ENCODE measurements around the gene INSIG1.

Gene INSIG1

GRCh38 chr7:155287284-155287935, 10.3 kb upstream of the INSIG1 start:
- Mint-ChIP-seq H3K4me3 (no peak overlapping the region), H3K4me1 (peaks cover 68% of the 10 kb centered on the region), H3K27me3 (peaks cover 9% of the 10 kb centered on the region), H3K27ac (no peak overlapping the region), H3K9me3 (no peaks in the 10 kb centered on the region)
- ATAC-seq (no peak), DNase-seq (no peak)

GRCh38 chr7:155288055-155288454, 9.6 kb upstream of the INSIG1 start:
- H3K4me1 Mint-ChIP-seq, result peaks cover 69% of the 10 kb centered on the region
- H3K4me3 Mint-ChIP-seq, result no peak overlapping the region
- peaks cover 14% of the 10 kb centered on the region for H3K27me3 Mint-ChIP-seq
- ATAC-seq, result no peak
- H3K9me3 Mint-ChIP-seq, result no peaks in the 10 kb centered on the region
- peak overlapping the region in 1 of 2 donors; percentile 31 for H3K27ac Mint-ChIP-seq
- no peak for DNase-seq

GRCh38 chr7:155289107-155289506, 8.6 kb upstream of the INSIG1 start:
- Mint-ChIP-seq H3K4me3 (no peak overlapping the region), H3K4me1 (peaks cover 58% of the 10 kb centered on the region), H3K27ac (no peak overlapping the region), H3K27me3 (peaks cover 24% of the 10 kb centered on the region), H3K9me3 (no peaks in the 10 kb centered on the region)
- DNase-seq (no peak), ATAC-seq (no peak)

- Mint-ChIP-seq H3K4me1 (peaks cover 49% of the 10 kb centered on the region), H3K27ac (no peak overlapping the region), H3K27me3 (peaks cover 19% of the 10 kb centered on the region), H3K9me3 (no peaks in the 10 kb centered on the region), H3K4me3 (no peak overlapping the region)
- peak; percentile 19 for ATAC-seq
- no peak for DNase-seq
These were observed 7.7 kb upstream of the INSIG1 start for GRCh38 chr7:155289949-155290501.

- ATAC-seq (peak; percentile 58), DNase-seq (peak in 1 of 2 donors; percentile 23)
- no peak overlapping the region for H3K4me3 Mint-ChIP-seq
- peaks cover 49% of the 10 kb centered on the region for H3K4me1 Mint-ChIP-seq
- H3K9me3 Mint-ChIP-seq, result no peaks in the 10 kb centered on the region
- peaks cover 17% of the 10 kb centered on the region for H3K27me3 Mint-ChIP-seq
- peak overlapping the region in 1 of 2 donors; percentile 75 for H3K27ac Mint-ChIP-seq
These were observed 6.6 kb upstream of the INSIG1 start for GRCh38 chr7:155291045-155291530.

GRCh38 chr7:155291729-155292128, 5.9 kb upstream of the INSIG1 start:
- Mint-ChIP-seq H3K4me1 (peaks cover 49% of the 10 kb centered on the region), H3K27ac (peak overlapping the region in 1 of 2 donors; percentile 43), H3K9me3 (no peaks in the 10 kb centered on the region)

GRCh38 chr7:155292680-155293226, 4.9 kb upstream of the INSIG1 start:
- no peak for ATAC-seq
- DNase-seq, result no peak
- no peak overlapping the region for H3K27ac Mint-ChIP-seq
- H3K9me3 Mint-ChIP-seq, result no peaks in the 10 kb centered on the region
- no peak overlapping the region for H3K4me3 Mint-ChIP-seq
- peaks cover 17% of the 10 kb centered on the region for H3K27me3 Mint-ChIP-seq
- H3K4me1 Mint-ChIP-seq, result peaks cover 42% of the 10 kb centered on the region

More at GRCh38 chr7:155291729-155292128, 5.9 kb upstream of the INSIG1 start:
- ATAC-seq, result no peak
- no peak for DNase-seq
- Mint-ChIP-seq H3K4me3 (no peak overlapping the region), H3K27me3 (peaks cover 17% of the 10 kb centered on the region)

GRCh38 chr7:155293721-155294510, 3.8 kb upstream of the INSIG1 start:
- no peak overlapping the region for H3K4me3 Mint-ChIP-seq
- no peaks in the 10 kb centered on the region for H3K9me3 Mint-ChIP-seq
- peaks cover 37% of the 10 kb centered on the region for H3K4me1 Mint-ChIP-seq
- peaks cover 17% of the 10 kb centered on the region for H3K27me3 Mint-ChIP-seq
- no peak for DNase-seq
- no peak for ATAC-seq
- H3K27ac Mint-ChIP-seq, result no peak overlapping the region

- no peak overlapping the region for H3K27ac Mint-ChIP-seq
- H3K27me3 Mint-ChIP-seq, result peaks cover 17% of the 10 kb centered on the region
- no peaks in the 10 kb centered on the region for H3K9me3 Mint-ChIP-seq
- DNase-seq (no peak), ATAC-seq (no peak)
- peaks cover 38% of the 10 kb centered on the region for H3K4me1 Mint-ChIP-seq
- H3K4me3 Mint-ChIP-seq, result no peak overlapping the region
These were observed 3.2 kb upstream of the INSIG1 start for GRCh38 chr7:155294511-155294778.

- DNase-seq, result no peak
- peaks cover 48% of the 10 kb centered on the region for H3K4me1 Mint-ChIP-seq
- no peak overlapping the region for H3K4me3 Mint-ChIP-seq
- no peak for ATAC-seq
- no peaks in the 10 kb centered on the region for H3K9me3 Mint-ChIP-seq
- H3K27ac Mint-ChIP-seq, result no peak overlapping the region
- peaks cover 17% of the 10 kb centered on the region for H3K27me3 Mint-ChIP-seq
These were observed 2.2 kb upstream of the INSIG1 start for GRCh38 chr7:155295511-155295910.

- peaks cover 48% of the 10 kb centered on the region for H3K4me1 Mint-ChIP-seq
- no peaks in the 10 kb centered on the region for H3K9me3 Mint-ChIP-seq
- peak overlapping the region; percentile 62 to 64 for H3K27ac Mint-ChIP-seq
- H3K4me3 Mint-ChIP-seq, result peak overlapping the region; percentile 72 to 83
- DNase-seq, result no peak
- peaks cover 17% of the 10 kb centered on the region for H3K27me3 Mint-ChIP-seq
- no peak for ATAC-seq
These were observed 1.5 kb upstream of the INSIG1 start for GRCh38 chr7:155296006-155296787.

- ATAC-seq, result peak; percentile 73
- peak overlapping the region; percentile 72 to 83 for H3K4me3 Mint-ChIP-seq
- H3K9me3 Mint-ChIP-seq, result no peaks in the 10 kb centered on the region
- H3K27ac Mint-ChIP-seq, result peak overlapping the region; percentile 64 to 82
- peaks cover 17% of the 10 kb centered on the region for H3K27me3 Mint-ChIP-seq
- peak; percentile 81 to 89 for DNase-seq
- peaks cover 44% of the 10 kb centered on the region for H3K4me1 Mint-ChIP-seq
These were observed 726 bp upstream of the INSIG1 start for GRCh38 chr7:155296788-155297516.

GRCh38 chr7:155298288-155298833, 683 bp downstream of the INSIG1 start:
- H3K27ac Mint-ChIP-seq, result peak overlapping the region; percentile 97 to 98
- DNase-seq (peak in 1 of 2 donors; percentile 54), ATAC-seq (no peak)
- no peaks in the 10 kb centered on the region for H3K9me3 Mint-ChIP-seq
- peaks cover 38% of the 10 kb centered on the region for H3K4me1 Mint-ChIP-seq
- H3K27me3 Mint-ChIP-seq, result peaks cover 9% of the 10 kb centered on the region
- H3K4me3 Mint-ChIP-seq, result peak overlapping the region; percentile 93 to 97

GRCh38 chr7:155298834-155299534, 1.3 kb downstream of the INSIG1 start:
- H3K27me3 Mint-ChIP-seq, result peaks cover 3% of the 10 kb centered on the region
- ATAC-seq (peak; percentile 84), DNase-seq (peak; percentile 94 to 97)
- peak overlapping the region; percentile 93 to 97 for H3K4me3 Mint-ChIP-seq
- no peaks in the 10 kb centered on the region for H3K9me3 Mint-ChIP-seq
- peak overlapping the region; percentile 96 to 98 for H3K27ac Mint-ChIP-seq
- H3K4me1 Mint-ChIP-seq, result peaks cover 38% of the 10 kb centered on the region
